NCI-H146 treated with DMSO at 0.1 percent for 48 hours (cell line): ENCODE results near the gene NOXA1.
"Not testable (repeated sequence)": the region's sequence is repeated elsewhere in the genome, so short reads cannot be mapped to it uniquely, and the experiment has no call there.

Experiments used
- DNase-seq: peaks from one replicate; lab custom pipeline; 2025; ENCODE audit not compliant: unreplicated experiment; lab: John Stamatoyannopoulos, UW

The NOXA1 gene

DNA sequence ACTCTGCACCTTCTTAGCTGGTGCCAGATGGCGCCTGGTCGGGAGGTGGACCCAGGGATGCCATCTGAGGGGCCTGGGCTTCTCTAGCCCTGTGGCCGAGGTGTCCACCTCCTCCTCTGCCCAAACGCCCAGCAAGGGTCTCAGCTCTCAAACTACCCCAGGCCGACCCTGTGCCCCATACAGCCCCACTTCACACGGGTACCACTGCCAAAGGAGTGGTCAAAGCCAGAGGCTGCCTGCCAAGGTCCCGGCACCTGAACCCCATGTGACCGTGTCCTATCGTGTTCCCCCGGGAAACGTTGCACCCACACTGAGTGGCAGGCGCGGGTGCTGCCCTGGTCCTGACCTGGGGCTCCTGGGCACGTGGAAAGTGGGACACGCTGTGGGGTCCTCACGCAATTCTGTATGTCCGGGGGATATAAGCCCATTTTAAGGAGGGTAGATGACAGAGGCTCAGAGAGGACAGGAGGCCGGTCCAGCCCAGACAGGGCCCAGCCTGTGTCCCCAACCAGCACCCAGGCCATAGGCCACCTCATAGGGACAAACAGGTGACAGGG lies 16.0 kb downstream of the NOXA1 start:
- no peak for DNase-seq

DNA sequence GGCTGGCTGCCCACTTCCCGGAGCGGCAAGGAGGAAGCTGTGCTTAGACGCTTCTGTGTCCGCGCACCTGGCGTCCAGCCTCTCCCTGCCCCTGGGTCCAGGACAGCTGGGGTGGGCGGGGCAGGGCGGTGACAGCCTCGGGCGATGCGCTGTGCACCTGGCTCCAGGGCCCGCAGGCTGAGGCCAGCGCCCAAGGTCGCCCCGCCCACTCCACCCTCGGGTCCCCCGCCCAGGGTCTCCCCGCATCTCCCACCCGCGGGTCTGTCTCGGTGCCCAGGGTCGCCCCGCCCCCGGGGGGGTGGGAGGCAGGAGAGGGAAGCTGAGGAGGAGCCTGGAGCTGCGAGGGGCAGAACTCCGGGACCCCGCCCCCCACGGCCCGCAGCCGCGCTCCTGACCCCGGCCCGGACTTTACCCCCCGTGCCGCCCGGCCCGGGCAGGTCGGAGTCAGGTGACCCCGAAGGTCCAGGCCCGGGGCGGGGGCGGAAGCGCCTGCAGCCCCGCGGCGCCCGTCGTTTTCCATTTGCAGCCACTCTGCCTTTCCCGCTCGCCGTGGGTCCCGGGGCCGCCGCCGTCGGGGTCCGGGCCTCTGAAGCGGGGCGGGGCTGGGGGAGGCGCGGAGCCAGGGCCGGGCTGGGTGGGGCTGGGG lies 18.2 kb downstream of the NOXA1 start, which contains the start of gene ENTPD8:
Gene ENTPD8 (minus strand): TSS at position 69 of the 646 bp plus-strand sequence. CDS start 3,072 bp downstream, outside the sequence.
- peak; percentile 72 for DNase-seq

DNA sequence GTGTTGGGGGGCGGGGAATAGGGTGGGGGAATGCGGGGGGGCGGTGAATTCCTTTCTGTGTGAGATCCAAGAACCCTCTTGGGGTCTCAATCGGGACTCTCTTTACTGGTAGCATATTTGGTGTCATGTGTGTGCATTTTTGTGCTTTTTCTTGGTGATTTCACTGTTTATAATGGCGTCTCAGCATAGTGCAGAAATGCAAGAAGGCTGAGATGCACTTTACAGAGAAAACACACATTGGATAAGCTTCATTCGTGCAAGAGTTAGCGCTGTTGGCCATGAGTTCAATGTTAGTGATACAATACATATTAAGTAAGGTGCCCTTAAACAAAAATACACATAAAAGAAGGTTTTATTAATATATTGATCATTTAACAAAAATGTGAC lies 18.7 kb downstream of the NOXA1 start:
- no peak for DNase-seq

DNA sequence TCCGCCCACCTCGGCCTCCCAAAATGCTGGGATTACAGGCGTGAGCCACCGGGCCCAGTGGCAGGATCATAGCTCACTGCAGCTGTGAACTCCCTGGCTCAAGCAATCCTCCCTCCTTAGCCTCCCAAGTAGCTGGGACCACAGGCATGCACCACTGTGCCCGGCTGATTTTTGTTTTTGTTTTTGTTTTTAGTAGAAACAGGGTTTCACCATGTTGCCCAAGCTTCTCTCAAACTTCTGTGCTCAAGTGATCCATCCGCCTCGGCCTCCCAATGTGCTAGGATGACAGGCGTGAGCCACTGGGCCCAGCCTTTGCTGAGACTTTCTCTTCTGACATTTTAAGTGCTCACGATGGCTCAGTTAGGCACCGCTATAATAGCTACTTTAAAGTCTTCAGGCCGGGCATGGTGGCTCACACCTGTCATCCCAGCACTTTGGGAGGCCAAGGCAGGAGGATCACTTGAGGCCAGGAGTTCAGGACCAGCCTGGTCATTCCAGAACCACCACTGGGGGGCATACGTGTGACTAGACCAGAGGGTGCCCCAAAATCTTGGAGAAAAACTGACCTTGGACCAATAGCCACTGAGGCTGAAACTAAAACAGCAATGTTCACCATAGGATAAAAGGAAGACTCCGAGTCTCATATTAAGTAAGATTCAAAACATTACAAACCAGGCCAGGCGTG lies 21.1 kb downstream of the NOXA1 start:
- DNase-seq: no peak

DNA sequence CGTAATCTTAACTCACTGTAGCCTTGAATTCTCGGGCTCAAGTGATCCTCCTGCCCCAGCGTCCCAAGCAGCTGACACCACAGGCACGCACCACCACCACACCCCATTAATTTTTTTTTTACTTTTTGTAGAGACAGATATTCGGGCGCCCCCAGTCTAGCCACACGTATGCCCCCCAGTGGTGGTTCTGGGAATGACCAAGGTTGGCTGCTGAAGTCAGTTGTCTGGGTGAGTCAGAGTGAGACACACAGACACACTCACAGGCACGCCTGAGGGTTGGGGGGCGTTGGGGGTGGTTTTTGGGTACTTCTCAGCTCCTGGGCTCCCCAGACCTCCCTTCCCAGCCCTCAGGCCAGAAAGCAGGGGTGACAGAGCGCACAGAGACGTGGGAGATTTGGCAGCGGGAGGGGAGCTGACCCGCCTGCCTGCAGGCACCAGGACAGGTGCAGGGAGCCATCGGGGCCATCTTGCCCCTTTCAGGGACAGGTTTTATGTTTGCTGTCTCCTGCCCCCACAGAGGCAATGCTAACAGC lies 22.1 kb downstream of the NOXA1 start:
- peak; percentile 48 for DNase-seq

DNA sequence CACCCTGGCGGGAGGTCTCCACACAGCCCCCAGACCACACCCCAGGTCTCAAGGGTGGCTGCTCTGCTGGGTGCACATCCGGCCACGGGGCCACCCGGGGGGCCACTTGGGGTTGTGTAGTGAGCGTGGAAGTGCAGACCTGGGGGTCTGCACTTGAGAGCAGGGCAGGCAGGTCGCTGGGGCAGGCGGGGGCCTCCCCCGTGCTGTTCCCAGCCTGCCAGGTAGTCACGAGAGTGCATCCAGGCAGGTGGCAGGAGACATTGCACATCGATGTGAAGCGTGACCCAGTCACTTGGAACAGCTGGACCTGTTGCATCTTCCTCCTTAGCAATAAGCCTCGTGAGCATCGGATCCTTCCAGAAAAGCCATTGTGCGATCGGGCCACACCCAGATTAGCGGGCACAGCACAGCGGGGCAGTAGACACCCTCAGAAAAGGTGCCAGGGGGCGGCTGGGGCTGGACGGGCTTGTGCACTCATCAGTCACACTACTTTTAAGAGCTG lies 22.8 kb downstream of the NOXA1 start:
- no peak for DNase-seq

DNA sequence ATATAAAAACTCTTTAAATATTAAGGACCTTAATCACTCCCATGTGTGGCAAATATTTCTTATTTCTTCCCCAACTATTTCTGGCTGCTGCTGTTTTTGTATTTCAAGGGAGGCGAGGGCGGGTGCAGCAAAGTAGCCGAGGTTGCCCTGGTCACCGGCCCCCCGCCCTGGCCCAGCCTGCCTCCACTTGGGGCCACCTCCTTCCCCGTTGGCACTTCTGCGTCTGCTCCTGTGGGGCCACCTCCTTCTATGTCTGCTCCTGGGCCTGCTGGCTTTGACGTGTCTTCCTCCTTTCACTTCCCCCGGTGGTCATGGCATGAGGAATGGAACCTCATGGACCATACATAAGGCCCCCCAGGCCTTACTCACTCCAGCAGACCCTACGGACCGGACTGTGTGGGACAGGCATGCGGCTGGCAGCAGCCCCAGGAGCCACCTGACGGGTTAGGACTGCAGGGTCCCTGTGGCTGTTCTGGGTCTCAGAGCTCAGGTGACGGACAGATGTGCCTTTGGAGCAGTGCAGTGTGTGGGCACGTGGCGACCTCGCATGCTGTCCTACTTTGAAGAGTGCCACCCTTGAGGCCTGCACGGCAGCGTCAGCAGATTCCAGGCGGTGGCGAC lies 23.8 kb downstream of the NOXA1 start:
- DNase-seq: no peak

DNA sequence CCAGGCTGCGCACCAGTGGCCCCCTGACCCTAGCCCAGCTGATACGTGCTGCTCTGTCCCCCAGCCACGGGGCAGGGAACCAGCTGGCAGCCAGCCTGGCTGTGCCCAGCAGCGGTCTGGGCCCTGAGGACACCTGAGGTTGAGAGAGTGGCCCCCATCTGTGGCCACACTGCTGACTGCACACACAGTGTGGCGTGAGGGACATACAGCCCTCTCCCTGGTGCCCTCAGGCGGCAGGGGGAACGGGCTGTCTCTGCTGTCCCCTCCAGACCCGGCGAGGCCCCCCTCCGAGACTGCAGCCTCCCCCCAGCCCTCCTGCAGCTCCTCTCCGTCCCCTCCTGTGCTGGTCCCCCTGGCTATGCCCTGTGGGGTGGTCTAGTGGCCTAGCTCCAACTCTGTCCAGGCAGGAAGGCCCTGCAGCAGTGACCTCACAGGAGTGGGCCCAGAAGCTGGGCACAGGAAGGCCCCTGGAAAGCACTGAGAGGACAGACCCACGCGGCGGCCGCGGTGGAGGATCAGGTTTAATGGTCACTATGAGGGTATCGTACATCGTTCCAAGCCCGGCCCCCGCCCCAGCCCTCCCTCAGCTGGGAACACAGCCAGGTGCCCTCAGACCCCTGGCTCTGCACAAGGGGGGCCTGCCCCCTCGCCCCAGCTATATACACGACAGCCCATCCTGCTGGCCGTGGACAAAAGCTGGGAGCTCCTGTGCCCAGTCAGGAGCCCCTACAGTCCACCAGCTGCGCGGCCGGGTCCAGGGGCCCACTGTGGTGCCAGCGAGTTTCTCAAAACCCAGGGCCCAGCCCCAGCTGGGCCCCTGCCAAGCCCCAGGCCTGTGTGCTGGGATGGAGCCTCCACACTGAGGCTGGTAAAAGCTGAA lies 24.8 kb downstream of the NOXA1 start:
- no peak for DNase-seq

DNA sequence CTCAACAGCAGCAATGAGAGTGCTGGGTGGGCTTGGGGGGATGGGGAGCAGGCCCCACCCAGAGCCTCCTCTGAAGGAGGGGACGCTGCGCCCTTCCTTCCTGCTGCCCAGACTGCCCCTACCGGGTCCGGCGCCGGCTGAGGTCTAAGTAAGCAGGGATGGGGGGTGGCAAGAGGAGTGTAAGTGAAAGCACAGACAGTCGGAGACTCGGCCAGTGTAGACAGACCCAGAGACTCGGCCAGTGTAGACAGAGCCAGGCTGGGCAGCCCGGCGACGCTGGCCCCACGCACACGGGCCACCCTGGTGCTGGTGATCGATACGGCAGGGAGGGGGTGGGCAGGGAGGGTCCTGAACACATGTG lies 25.4 kb downstream of the NOXA1 start:
- DNase-seq: no peak

DNA sequence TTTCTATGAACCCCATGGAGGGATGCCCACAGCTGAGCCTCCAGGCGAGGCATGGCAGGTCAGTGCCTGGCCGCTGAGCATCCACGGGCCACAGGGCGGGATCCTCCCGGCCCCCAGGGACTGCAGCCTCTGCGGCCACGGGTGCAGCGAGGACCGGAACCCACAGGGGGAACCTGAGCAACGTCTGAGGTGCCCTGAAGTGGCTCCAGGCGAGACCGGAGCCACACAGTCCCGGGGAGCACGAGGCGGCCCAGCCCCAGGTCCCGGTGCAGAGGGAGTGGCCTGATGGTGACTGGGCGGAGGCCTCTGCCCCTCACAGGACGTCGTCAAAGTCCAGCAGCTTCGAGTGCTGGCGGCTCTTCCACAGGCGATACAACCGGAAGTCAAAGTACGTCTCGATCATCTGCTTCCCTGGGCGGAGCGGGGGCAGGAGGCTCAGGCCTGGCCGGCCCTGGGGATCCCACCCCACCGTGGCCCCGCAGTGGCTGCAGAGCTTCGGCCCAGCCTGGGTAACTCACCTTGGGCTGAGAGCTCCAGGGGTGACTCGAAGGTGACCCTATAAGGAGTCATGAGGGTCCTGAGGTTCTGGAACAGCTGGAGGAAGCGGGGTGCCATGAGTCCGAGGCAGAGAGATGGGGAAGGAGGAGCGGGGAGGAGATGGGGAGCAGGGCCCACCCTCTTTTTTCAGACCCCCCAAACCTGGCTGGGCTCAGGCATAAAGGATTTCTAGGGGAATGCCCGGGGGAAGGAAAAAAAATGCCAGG lies 26.1 kb downstream of the NOXA1 start:
- DNase-seq: no peak

DNA sequence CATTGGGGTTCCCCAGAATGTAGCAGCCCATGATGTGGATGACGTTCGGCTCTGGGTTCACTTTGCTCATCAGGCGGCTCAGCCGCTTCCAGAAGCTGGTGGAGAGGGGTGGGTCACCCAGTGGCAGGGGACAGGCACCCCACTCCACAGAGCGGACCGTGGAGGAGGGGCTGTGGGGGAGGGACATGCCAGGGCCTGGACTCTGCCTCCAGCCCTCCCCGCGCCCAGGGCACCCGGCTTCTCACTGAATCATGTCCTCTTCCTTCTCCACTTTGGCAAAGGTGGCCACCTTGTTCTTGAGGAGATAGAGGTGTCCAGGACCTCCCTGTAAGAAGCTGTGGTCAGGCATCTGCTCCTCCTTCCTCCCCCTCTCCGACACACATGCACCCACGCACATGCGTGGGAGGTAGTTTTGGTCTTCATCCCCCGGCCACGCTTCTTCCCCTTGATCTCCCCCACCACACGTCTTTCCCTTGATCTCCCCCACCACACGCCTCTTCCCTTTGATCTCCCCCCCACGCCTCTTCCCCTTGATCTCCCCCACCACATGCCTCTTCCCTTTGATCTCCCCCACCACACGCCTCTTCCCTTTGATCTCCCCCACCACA lies 26.8 kb downstream of the NOXA1 start:
- no peak for DNase-seq

DNA sequence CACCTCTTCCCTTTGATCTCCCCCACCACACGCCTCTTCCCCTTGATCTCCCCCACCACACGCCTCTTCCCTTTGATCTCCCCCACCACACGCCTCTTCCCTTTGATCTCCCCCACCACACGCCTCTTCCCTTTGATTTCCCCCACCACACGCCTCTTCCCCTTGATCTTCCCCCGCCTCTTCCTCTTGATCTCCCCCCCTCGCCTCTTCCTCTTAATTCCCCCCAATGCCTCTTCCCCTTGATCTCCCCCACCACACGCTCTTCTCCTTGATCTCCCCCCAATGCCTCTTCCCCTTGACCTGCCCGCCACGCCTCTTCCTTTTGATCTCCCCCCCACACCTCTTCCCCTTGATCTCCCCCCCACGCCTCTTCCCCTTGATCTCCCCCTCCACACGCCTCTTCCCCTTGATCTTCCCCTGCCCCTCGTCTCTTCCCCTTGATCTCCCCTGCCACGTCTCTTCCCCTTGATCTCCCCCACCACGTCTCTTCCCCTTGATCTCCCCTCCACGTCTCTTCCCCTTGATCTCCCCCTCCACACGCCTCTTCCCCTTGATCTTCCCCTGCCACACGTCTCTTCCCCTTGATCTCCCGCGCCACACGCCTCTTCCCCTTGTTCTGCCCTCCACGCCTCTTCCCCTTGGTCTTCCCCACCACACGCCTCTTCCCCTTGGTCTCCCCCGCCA lies 27.5 kb downstream of the NOXA1 start:
- not testable (repeated sequence) for DNase-seq

DNA sequence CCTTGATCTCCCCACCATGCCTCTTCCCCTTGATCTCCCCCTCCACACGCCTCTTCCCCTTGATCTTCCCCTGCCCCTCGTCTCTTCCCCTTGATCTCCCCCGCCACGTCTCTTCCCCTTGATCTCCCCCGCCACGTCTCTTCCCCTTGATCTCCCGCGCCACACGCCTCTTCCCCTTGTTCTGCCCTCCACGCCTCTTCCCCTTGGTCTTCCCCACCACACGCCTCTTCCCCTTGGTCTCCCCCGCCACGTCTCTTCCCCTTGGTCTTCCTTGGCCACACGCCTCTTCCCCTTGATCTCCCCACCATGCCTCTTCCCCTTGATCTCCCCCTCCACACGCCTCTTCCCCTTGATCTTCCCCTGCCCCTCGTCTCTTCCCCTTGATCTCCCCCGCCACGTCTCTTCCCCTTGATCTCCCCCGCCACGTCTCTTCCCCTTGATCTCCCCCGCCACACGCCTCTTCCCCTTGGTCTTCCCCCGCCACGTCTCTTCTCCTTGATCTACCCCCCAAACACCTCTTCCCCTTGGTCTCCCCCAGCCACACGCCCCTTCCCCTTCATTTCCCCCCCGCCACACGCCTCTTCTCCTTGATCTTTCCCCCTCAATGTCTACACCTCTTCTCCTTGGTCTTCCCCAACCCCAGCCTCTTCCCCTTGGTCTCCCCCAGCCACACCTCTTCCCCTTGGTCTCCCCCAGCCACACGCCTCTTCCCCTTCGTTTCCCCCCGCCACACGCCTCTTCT lies 28.2 kb downstream of the NOXA1 start:
- DNase-seq: not testable (repeated sequence)

DNA sequence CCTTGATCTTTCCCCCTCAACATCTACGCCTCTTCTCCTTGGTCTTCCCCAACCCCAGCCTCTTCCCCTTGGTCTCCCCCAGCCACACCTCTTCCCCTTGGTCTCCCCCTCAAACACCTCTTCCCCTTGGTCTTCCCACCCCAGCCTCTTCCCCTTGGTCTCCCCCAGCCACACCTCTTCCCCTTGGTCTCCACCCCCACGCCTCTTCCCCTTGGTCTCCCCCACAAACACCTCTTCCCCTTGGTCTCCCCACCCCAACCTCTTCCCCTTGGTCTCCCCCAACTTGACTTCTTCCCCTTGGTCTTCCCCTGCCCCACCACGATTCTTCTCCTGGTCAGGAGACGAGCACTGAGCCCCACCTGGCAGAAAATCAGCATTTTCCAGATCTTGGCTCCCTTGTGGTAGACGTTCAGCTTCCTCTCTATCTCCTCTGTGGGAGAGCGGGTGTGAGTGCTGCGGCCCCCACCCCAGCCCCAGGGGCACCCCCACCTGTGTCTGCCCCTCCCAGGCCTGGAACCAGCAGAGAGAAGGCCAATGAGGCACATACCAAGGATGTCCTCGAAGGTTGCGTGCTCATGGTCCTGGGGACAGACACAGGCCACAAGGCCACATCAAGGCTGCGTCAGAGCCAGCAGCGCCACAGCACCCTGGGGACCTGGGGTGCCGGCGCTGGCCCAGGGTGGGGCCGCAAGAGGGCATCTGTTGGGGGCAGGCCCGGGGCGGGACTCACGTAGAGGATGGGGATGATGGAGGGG lies 29.0 kb downstream of the NOXA1 start:
- DNase-seq: no peak

DNA sequence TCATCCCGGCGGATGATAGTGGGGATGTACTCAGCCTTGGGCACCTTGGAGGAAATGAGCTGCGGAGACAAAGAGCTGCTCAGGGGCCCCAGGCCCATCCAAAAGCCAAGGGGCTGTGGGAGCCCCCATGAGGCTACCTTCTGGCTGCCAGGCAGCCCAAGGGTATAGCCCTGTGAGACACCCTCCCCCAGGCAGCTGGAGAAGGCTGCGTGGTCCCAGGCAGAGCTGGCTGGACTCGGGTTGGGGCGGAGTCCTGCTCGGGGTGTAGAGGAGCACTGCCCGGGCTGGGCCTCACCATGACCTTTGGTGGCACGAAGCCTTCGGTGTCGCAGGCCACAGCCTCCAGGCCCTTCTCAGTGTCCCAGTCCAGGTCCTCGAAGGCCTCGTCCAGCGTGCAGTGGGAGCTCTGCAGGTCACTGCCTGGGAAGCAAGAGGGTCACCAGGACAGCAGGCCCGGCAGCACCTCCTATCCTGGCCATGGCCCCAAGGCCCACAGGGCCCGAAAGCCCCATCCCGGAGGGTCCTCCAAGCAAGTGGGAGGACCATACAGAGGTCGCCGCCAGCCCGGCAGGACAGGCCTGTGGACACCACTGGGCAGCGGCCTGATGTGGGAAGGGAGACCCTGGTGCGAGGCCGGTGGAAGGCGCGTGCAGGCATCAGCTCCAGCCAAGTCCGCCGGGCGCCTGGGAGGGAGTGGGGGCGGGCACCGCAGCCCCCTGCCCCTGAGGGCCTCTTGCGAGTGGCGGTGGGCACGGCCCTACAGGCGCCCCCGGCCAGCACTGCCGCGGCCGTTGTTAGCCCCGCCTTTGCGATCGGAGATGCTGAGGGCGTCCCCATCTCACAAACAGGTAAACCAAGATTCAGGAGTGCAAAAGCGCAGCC lies 29.8 kb downstream of the NOXA1 start:
- DNase-seq: no peak

DNA sequence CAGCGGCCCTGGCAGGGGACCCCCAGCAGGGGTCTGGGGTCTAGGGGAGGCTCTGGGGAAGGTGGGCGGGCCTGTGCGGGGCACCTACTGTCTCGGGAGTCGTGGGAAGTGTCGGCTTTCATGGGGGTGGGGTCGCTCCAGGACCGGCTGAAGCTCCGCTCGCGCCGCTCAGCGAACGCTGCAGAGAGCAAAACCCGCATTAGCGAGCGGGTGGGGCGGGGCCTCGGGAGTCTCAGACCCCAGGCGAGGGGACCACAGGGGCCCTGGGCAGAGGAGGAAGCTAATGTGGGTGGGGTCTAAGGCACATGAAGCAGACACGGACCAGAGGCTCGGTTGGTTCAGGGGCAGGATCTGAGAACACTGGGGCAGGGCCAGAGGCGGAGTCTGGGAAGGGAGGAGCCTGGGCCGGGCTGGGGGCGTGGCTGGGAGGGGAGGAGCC lies 30.5 kb downstream of the NOXA1 start:
- no peak for DNase-seq
